Hematopoietic multipotent progenitor cell treated with erythropoietin and hydrocortisone succinate and interleukin-3 and kit ligand, for 8 days (in vitro differentiated cells): ENCODE data around the gene SPATA22.
"Not testable (repeated sequence)": the region's sequence is repeated elsewhere in the genome, so short reads cannot be mapped to it uniquely, and the experiment has no call there.

Experiments used
- DNase-seq: peaks from one replicate; pipeline ENCODE4 v3.0.0-alpha.2; 2015

The SPATA22 gene, protein sequence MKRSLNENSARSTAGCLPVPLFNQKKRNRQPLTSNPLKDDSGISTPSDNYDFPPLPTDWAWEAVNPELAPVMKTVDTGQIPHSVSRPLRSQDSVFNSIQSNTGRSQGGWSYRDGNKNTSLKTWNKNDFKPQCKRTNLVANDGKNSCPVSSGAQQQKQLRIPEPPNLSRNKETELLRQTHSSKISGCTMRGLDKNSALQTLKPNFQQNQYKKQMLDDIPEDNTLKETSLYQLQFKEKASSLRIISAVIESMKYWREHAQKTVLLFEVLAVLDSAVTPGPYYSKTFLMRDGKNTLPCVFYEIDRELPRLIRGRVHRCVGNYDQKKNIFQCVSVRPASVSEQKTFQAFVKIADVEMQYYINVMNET

DNA sequence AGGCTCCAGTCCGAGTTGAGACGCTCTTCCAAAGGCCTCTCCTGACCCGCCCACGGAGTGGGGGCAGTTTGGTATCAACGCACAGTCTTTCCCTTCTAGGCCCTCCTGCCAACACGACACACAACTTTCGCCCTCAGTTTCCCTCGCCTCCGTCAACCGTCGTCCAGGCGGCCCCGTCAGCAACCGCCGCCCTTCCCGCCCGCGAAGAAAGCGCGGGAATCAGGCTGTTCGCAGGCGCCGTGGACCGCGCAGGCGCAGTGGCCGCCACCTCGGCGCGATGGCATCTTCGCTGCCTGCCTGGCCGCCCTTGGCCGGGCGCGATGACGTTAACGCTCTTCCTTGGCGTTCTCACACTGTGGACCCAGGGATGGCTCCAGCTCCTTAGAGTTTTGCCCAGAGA, at the start of gene SPATA22:
TSS of gene SPATA22 (minus strand) at position 221 of the 400 bp plus-strand sequence. CDS start 2,494 bp downstream, outside the sequence.
- no peak for DNase-seq

DNA sequence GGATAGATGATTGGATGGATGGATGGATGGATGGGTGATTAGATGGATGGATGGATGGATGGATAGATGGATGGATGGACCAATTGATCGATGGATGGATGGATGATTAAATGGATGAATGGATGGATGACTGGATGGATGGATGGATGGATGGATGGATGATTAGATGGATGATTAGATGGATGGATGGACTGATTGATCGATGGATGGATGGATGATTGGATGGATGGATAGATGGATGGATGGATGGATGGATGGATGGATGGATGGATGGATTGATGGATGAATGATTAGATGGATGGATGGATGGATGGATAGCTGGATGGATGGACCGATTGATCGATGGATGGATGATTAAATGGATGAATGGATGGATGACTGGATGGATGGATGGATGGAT, 47.9 kb upstream of the SPATA22 start:
- DNase-seq = not testable (repeated sequence)

DNA sequence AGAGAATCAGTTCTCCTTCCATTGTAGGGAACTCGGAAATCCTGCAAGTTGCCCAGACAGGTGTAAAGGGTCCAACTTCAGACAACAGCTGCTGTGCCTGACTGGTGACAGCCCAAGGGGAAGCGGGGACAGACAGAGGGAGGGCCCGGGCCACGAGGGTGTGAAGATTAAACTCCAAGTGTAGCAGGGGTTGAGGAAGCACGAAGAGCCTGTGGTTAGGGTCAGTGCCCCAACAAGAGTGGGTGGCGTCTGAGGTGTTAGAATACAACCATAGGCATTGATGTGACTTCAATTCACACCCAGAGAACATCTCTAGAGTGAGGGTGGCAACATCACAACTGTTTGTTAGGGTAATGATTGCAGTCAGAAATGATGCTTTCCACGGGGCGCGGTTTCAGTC, 43.3 kb upstream of the SPATA22 start:
- DNase-seq = no peak

GRCh38 chr17:3514167-3514566, 42.5 kb upstream of the SPATA22 start:
- not testable (repeated sequence) for DNase-seq

DNA sequence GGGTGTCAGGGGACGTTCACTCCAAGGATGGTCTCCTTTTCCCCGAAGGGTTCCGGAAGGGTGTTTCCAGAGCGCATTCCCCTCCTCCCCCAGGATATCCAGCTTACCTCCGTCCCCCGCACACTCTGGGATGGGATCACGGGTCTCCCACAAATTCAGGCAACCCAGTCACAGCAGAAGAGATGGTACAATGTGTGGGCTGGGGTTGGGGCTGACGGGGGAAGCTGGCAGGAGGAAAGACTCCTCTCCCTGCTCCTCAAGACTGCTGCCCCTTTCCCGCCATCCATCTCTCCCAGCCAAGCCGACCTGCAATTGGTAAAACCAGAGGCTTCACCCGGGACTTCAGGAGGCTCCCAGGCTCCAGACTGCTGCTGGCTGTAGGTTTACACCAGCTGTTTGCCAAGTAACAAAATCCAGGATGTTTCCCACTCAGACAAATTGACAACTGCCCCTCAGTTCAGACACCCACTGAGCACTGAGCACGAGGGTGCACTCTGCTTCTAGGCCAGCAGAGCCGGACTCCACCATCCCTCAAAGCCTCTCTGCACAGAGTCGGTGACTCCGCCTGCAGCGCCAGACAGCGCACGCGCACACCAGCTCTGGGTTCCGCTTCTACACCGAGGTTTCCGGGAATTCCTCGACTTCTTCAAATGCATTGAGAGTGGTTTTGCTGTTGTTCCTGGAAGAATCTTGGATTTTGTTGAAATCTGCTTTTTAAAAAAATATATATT, 41.9 kb upstream of the SPATA22 start:
- no peak for DNase-seq

DNA sequence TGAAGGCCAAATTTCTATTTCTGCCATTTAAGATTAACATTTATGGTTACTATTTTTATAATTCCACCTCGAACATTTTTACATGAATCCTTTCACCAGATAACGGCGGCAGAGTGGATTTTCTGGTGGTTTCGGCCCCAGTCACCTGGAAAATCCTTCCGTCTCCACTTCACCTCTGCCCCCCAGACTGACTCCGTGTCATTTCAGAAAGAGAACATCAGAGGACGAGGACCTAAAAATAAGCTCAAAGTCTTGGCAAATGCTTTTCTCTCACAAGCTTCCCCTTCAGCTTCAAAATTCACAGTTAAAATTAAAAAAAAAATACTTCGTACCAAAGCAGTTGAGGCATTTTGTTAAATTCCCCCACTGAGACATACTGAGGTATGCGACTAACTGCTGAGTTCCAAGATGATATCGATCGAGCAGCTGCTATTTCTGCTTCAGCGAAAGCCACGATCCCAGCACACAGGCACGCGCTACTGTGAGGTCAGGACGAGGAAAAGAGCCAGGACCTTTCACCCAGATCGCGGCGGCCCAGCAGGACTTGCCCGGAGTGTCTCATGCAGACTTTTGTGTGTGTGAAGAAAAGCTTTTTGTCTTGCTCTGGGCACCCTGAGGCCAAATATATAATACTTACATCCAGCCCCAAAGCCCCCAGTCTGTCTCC, 41.0 kb upstream of the SPATA22 start:
- DNase-seq = no peak

DNA sequence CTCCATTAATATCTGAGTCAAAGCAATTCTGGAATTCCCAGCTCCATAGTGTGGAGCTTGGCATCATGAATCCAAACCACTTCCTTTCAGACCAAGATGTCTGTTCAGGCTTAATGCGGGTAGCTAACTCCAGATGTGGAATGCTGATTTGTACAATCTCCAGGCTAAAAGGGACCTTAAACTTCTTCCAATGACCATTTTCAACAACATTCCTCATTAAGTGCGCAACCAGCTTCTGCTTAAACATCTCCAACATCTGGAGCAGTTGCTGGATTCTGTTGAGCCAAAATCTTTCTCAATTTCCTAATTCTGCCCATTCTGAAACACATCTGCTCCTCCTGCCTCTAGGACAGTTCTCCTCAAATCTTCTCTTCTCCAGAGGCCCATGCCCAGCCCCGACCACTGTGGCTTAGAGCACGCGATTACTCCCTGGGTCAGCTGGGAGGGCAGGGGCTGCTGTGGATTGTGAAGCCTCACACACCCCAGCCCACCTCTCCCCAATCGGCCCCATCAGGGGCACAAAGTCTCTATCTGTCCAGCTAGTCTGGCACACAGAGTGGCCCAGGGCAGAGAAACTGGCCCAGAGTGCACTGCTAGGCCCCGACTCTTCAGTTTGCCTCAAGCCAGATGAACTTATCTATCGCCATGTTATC, 40.4 kb upstream of the SPATA22 start:
- no peak for DNase-seq

DNA sequence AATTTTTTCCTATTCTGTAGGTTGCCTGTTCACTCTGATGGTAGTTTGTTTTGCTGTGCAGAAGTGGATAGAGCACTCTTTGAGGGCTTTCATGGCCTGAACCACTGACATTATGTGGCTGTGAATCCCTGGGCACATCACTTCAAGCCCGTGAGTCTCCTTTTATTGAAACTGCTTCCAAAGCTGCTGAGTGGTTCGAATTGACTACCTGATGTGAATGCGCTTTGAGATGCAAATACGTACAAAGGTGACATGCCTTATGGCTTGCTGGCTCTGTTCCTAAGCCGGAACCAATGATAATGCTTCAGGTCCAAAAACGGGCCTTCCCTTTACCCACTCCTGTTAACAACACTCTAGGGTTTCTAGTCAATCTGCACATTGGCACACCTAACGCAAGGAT, 38.5 kb upstream of the SPATA22 start:
- DNase-seq = no peak

- no peak for DNase-seq
Observed at GRCh38 chr17:3507869-3508268, 36.2 kb upstream of the SPATA22 start.

- DNase-seq = no peak
Observed at GRCh38 chr17:3507071-3507470, 35.5 kb upstream of the SPATA22 start.

GRCh38 chr17:3506054-3506453, 34.4 kb upstream of the SPATA22 start:
- no peak for DNase-seq

GRCh38 chr17:3505008-3505407, 33.4 kb upstream of the SPATA22 start:
- no peak for DNase-seq

DNA sequence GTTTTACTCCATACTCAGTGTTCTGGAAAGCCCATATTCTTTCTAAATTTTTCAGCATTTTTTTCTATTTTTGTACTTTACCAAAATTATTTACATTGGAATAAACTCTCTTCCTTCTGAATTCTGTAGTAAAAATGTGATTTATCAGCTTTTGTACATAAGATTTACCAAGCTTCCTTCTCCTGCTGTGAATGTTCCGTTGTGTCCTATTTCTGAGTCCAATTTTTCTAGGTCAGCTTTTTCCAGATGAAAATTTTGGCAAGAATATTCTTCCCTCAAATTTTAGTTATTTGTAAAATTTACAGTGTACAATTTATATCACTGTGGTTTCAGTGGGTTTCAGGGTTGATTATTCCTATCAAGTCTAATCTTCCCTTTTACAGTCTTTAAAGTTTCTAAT, 31.7 kb upstream of the SPATA22 start:
- no peak for DNase-seq

DNA sequence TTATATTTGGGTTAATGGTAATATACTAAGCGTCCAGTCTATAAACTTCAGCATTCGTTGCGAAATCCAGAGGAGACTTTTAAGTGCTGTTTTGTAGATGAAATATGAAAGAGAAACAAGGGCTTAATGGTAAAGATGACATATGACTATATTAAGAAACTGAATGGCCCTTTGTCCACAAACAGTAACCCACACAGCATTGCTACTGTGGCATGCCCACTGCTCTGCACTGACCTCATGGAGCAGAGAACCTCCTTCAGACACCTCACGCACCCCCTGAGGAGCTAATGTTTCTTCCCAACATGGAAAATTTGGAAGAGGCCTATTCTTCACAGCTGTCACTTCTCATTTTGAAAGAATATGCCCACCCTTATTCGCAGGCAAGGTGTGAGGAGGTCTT, 30.8 kb upstream of the SPATA22 start:
- DNase-seq = no peak

DNA sequence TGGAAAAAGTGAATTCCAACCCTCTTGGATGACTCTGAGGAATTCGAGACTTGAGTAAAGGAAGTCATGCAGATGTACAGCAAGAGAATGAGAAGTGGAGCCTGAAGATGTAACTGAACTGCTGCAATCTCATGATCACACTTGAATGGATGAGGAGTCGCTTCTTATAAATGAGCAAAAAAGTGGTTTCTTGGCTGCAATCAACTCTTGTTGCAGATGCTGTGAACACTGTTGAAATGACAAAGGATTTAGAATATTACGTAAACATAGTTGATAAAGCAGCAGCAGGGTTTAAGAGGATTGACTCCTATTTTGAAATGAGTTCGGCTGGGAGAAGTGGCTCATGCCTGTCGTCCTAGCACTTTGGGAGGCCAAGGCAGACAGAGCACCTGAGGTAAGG, 29.7 kb upstream of the SPATA22 start:
- DNase-seq = no peak

GRCh38 chr17:3497101-3497500, 25.5 kb upstream of the SPATA22 start:
- no peak for DNase-seq

- DNase-seq = no peak
Observed at GRCh38 chr17:3485481-3486068, 14.0 kb upstream of the SPATA22 start.

GRCh38 chr17:3482852-3483251, 11.2 kb upstream of the SPATA22 start:
- no peak for DNase-seq

DNA sequence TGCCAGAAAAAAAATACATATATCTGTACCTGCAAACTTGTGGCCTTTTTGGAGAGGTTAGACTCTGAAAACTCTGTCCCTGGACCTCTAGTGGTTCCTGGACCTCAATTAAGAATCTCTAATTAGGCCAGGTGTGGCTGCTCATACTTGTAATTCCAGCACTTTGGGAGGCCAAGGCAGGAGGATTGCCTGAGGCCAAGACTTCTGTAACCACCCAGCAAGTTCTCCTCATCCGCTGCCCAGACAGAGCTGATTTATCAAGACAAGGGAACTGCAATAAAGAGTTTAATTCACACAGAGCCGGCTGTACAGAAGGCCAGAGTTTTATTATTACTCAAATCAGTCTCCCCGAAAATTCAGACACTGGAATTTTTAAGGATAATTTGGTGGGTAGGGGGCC, 8.4 kb upstream of the SPATA22 start:
- no peak for DNase-seq

DNA sequence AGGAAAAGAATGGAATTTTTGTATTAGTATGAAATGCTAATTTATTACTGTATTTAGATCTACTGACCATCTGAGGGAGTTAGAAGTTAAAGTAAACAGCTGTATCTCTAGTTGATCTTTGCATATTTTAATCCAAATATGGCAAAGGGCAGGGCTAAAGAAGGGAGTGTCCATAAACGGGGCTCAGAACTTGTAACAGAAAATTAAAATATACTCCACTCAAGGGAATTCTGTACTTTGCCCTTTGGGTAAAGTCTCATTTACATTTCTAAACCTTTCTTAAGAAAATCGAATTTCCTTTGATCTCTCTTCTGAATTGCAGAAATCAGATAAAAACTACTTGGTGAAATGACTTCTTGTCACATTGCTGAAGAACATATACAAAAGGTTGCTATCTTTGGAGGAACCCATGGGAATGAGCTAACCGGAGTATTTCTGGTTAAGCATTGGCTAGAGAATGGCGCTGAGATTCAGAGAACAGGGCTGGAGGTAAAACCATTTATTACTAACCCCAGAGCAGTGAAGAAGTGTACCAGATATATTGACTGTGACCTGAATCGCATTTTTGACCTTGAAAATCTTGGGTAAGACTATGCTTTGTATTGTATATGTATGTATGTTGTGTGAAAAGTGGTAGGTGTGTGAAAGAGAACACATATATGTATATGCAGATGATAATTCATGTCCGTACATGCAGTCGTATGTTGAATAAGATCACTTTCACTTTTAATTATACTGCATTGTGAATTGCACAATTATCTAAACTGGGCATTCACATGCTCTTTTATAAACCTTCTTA, 4.4 kb upstream of the SPATA22 start, which contains the start of gene ASPA:
TSS of gene ASPA (plus strand) at position 186 of the 799 bp plus-strand sequence. CDS start at position 349, 163 bp downstream.
- no peak for DNase-seq

DNA sequence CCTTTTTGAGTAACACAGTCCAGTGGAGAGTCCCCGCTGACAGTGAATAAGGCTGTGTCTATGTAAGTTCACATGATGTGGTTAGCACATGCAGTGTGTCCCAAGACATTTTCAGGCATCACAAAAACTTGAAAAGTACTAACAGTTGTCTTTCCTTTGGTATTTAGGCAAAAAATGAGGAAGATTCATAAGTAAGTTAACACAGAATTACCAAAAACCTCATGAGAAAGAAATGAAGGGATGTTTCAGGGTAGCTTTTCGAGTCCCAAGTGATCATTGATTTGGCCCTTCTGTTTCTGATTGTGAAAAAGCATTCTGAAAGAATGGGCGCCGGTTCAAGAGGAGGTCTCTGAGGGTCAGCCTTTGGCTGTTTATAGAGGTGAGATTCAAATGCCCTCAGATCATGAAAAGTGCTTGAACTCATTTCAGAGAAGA, 3.6 kb upstream of the SPATA22 start:
- DNase-seq = no peak

GRCh38 chr17:3474212-3474611, 2.6 kb upstream of the SPATA22 start:
- no peak for DNase-seq
